ENCODE results near the gene COL5A1.
A peak's percentile ranks its signal among the peaks of the same experiment; 100 is the strongest.
"Not testable (repeated sequence)": the region's sequence is repeated elsewhere in the genome, so short reads cannot be mapped to it uniquely, and the experiment has no call there.

Gene COL5A1

DNA sequence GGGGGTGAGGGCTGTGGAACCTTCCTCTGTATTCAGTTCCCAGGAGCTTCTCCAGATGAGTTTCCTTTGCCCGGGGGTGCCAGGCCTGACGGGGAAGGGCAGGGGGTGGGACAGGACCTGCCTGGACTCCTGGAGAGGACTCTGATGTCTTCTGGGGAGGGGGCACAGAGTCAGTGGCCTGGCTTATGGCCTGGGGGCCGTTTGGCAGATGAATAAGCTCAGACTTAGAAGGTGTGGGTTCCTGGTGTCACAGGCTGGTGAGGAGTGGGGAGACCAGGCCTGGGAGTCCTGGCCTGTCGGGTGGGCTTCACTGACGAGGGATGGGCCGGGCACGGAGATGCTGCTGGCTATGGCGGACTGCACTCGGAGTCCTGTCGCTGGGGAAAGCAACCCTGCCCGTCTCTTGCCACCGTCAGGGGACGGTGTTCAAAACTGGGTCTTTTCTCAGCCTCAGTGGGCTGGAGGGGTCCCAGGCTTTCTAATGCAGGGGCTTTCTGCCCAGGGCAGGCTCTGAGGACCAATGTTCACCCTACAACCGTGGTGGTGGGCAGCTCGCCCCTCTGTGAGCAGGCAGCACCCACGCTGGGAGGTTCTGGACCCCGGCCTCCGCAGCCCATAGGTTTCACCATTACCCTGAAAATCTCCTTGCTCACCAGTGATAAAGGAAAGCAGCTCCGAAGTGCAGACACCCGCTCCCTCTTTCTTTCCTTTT, 16.2 kb downstream of the COL5A1 start:
- no peak for DNase-seq (ENCODE audit: low read depth)

- DNase-seq (ENCODE audit: low read depth), result no peak
These were observed 16.9 kb downstream of the COL5A1 start for GRCh38 chr9:134658378-134658955.

GRCh38 chr9:134659688-134660131, 18.1 kb downstream of the COL5A1 start:
- no peak for DNase-seq (ENCODE audit: low read depth)

DNA sequence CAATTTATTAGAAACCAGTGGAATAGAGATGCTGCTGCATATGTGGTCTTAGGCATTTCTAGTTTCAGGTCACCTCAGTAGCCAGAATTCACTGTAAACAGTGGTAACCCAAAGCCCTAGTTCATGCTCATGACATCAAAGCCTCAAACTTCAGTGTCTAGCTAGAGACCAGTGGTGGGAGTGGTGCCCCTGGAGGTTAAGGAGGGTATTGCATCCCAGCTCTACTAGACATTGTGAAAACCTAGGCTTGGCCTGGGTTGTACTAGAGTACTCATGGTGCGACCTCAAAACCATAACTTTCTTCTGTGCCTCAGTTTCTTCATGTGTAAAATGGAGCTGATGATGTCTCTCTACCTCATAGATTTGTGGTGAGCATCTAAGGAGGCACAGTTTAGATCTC, 18.8 kb downstream of the COL5A1 start:
- DNase-seq (ENCODE audit: low read depth), result no peak

- no peak for DNase-seq (ENCODE audit: low read depth)
These were observed 19.7 kb downstream of the COL5A1 start for GRCh38 chr9:134661299-134661698.

DNA sequence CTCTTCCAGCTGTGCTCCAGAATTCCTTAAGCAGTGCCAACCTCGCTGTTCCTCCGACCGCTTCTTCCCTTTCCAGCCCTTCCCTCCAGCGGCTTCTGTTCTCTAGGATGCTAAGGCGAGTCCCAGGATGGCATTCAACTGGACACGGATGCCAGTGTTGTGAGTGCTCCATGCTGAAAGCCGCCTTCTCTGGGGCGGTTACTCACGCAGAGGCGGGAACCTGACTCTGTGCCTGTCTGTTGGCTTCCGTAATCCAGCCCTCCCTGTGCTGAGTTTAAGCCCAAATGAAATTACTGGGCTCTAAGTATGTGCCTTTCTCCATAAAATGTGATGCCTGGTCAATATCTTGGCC, 20.2 kb downstream of the COL5A1 start:
- DNase-seq (ENCODE audit: low read depth), result no peak

GRCh38 chr9:134662143-134662876, 20.7 kb downstream of the COL5A1 start:
- DNase-seq (ENCODE audit: low read depth), result peak; percentile 90

GRCh38 chr9:134663084-134663483, 21.5 kb downstream of the COL5A1 start:
- no peak for DNase-seq (ENCODE audit: low read depth)

DNA sequence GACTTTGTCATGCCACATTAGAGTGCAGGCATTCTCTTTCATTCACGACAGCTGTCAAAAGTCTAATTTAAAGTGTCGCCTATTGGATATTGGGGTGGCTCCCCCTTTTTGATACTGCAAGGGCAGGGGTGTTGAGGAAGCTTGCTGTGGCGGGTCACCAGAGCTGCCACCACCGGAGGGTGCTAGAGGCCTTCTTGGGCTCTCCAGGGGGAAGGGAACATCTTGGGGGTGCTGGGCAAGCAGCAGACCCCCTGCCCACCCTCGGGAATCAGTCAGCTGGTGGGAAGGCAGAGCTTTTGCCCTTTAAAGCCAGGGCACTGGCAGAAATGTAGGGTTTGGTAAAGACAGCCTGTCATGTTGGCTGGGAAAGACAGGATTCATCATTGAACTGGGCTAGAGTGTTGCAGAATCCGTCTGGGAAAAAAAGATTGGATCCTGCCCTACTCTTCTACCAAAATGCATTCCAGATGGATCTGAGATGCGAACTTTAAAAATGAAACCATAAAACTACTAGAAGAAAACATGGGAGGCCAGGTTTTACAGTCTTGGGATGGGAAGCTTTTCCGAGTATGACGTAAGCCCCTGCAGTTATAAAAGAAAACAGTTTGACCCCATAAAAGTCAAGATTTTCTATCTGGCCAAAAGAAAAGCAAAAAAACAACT, 22.3 kb downstream of the COL5A1 start:
- DNase-seq (ENCODE audit: low read depth), result peak; percentile 71

DNA sequence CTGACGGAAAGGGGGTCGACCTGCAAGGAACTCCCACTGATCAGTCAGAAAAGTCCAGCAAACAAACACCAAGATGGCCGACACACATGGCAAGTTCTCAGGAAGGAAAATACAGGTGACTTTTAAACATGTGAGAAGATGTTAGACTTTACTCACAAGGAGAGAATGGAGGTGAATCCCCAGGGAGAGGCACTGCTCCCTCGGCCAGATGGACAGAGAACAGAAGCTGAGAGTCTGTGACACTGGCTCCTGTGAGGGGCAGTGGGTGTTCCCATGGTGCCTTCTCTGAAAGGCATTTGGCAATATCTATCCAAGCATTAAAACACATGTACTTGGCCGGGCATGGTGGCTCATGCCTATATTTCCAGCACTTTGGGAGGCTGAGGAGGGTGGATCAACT, 22.8 kb downstream of the COL5A1 start:
- DNase-seq (ENCODE audit: low read depth), result no peak

GRCh38 chr9:134666208-134666607, 24.6 kb downstream of the COL5A1 start:
- no peak for DNase-seq (ENCODE audit: low read depth)

- no peak for DNase-seq (ENCODE audit: low read depth)
These were observed 25.2 kb downstream of the COL5A1 start for GRCh38 chr9:134666831-134667230.

GRCh38 chr9:134668977-134669376, 27.4 kb downstream of the COL5A1 start:
- DNase-seq (ENCODE audit: low read depth), result not testable (repeated sequence)

- no peak for DNase-seq (ENCODE audit: low read depth)
These were observed 27.9 kb downstream of the COL5A1 start for GRCh38 chr9:134669399-134669955.

- peak; percentile 74 for DNase-seq (ENCODE audit: low read depth)
These were observed 28.5 kb downstream of the COL5A1 start for GRCh38 chr9:134670042-134670525.

DNA sequence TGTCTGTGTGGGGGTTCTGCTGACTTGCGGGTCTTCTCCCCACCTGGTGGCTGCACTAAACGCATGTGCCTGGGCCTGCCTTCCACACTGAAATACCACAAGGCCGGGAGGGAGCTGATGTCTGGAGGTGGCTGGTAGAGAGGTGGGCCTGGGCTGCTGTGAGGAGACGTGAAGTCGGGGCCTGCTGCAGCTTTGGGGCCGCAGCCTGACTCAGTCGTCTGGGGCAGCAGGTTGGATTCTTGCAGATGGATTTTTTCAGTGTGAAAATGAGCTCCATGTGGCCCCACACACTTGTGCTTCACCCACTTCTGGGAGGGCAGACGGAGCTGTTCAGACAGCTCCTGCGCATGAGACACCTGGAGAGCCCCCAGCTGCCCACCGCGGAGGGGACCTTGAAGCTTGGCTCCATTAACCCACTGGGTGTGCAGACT, 29.3 kb downstream of the COL5A1 start:
- DNase-seq (ENCODE audit: low read depth), result no peak

GRCh38 chr9:134671341-134672113, 29.9 kb downstream of the COL5A1 start:
- no peak for DNase-seq (ENCODE audit: low read depth)

DNA sequence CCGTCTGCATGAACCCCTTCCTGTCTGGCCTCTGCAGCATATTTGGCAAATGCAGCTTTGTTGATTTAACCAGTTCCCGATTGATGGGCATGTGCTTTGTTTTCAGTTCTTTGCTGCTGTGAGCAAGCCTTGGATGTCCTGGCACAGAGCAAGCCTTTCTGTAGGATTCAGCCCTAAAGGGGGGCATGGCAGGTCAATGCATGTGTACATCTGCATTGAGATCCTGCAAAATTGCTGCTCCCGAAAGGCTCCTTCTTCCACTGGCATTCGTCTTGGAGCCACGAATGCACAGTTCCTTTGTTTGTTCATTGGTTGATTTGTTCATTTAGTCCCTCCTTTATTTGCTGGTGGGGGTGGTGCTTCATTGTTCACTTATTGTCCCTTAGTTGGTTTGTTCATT, 34.8 kb downstream of the COL5A1 start:
- no peak for DNase-seq (ENCODE audit: low read depth)

- no peak for DNase-seq (ENCODE audit: low read depth)
These were observed 35.3 kb downstream of the COL5A1 start for GRCh38 chr9:134676886-134677285.

GRCh38 chr9:134677743-134678142, 36.1 kb downstream of the COL5A1 start:
- no peak for DNase-seq (ENCODE audit: low read depth)

- DNase-seq (ENCODE audit: low read depth), result no peak
These were observed 36.6 kb downstream of the COL5A1 start for GRCh38 chr9:134678206-134678605.
